ENCODE measurements around the gene CRYBG2. TPM values are rescaled to one million over a fixed set of nuclear protein-coding genes. Genes with fewer than 3 reads are reported as not detected.

CRYBG2 gene, protein sequence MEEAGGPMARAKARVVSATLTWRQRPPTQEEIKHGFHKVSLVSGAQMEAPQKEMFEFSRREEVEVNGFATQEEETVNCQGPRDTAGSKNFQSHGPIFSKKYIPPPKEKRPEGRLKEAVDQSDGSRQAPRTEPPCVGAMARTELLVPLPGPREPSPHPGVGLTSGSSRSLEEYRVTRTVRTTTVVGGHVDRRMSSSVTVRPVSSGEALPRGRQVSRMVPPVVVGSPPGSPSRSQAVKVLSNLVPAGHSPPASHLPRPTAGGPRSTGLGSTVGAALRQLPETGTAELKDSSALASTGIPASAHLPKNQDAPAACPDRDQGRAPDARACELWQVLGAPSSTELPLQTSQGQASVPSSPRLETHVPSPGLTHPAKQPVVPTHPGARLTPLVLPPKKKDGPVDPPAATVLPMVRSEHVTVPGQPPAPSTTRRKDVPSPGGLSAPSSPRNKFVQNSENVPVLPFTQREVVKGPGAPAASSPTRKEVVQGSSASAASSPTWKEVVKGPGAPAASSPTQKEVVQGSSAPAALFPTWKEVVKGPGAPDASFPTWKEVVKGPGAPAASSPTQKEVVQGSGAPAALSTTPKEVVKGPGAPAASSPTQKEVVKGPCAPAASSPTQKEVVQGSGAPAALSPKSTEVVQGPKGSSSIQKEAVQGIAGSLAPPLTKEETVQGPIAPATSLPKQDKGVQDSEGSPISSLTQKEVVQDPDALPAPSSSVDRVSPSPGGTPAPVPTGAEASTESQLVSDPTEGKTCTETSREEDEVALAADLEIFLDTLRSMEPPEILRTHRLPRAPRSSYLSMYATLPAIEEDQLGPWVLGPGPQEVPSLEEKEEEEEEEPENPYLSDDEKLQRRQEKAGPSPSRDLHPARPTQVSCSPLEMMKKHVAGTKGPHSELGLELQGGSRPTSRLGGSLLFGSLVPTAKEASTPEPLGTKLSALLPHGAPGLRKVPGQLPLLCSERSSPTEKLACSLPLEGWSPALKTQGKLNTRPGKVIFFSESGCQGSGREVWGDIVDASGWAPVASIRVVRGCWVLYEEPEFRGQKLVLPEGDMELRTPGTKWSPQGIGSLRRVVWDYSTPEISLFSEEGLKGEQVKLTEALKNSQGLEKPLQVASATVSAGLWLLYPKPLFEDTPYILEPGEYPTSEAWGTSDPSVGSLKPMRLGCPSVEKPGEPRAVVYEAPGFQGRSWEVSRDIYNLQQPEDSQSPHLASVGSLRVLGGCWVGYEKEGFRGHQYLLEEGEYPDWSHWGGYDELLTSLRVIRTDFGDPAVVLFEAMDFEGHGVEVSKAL (N-terminal part only)
- total RNA-seq, result not detected in 2 replicates

DNA sequence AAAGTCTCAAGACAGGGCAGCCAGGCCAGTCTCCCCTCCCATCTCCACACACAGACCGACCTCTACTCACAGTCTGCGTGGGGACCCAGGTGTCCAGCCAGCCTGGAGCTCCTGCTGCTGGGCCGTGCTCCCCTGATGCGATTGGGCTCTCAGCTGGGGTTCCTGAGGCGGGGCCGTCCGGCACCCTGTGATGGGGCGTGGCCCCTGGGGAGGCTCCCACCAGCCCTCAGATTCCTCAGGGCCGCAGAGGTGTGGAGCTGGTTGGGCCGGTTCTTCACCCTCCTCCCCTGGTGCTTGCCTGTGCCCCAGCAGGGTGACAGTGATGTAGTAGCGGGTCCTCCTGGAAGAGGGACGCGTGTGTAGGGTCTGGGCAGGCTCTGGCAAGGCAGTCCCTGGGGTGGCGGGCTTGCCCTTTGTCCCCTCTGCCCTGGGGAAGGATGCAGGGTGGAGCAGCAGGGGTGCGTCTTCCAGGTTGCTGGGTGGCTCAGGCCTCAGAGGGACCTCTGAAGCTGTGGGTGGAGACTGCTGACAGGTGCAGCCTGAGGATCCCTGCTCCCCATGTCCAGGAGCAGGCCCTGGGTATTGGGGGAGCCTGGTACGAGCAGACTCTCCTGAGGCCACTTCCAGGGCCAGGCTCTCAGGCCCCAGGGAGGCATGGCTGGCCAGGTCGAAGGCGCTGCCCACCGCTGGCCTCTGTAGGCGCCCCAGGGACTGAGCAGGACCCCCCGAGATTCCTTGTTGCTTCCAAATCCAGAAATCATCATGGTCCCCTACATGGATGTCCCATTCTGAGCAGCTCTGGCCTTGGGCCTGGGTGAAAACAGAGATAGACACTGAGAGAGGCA is at the start of gene CRYBG2:
CRYBG2 (minus strand) TSS at position 155 of the 845 bp plus-strand sequence. CDS start 7,473 bp downstream, outside the sequence.

GRCh38 chr1:26372611-26373010 is 18.7 kb upstream of the CRYBG2 start, which contains the start of gene ZNF683:
Gene ZNF683 (minus strand): TSS chr1:26372750. CDS start chr1:26368571, 4,179 bp downstream.

GRCh38 chr1:26317612-26318337 is 36.2 kb downstream of the CRYBG2 start, which contains the start of gene CD52:
Gene CD52 (plus strand): TSS chr1:26317958. CDS start chr1:26318018, 60 bp downstream.

GRCh38 chr1:26306290-26307229 is 47.4 kb downstream of the CRYBG2 start, which contains the start of gene UBXN11:
Gene UBXN11 (minus strand): TSS chr1:26306636. CDS start chr1:26302883, 3,753 bp downstream.

DNA sequence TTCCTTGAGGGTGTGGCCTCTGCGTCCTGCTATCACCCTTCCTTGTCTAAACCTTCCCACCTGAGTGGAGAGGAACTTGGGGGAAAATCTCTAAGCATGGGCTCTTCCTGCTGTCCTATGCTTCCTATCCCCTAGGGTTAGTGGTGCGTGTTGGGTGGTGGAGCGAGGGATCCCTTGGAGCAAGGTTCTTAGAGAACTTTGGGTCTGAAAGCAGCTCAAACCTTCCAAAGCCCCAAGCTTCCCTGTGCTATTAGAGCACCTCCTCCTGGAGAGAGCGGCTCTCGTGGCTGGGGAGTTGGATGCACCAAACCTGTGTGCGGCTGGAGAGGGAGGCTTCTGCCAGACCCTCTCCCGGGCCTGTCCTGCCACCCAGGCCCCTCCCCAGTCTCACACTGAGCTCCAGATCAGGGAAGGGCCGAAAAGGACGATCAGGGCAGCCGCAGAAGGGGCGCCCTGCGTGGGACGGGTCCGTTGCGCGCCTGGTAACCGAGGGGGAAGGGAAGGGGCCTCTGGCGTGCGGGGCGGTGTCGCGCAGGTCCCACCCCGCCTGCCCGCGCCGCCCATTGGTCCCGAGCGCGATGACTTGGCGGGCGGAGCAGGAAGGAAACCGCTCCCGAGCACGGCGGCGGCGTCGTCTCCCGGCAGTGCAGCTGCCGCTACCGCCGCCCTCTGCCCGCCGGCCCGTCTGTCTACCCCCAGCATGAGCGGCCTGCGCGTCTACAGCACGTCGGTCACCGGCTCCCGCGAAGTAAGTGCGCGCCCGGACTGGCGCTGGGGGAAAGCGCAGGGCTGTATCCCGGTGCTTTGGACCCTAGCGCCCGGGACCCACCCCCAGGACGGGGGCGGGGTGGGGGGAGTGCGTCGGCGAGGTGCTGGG is 74.2 kb downstream of the CRYBG2 start, which contains the start of gene SH3BGRL3:
SH3BGRL3 (plus strand) TSS at position 631 of the 877 bp plus-strand sequence; CDS start at position 701, 70 bp downstream.

Other genes starting within 250 kb of the CRYBG2 start
- 4.7 and 5.4 TPM in 2 replicates for gene PDIK1L, start 242.3 kb downstream of the CRYBG2 start, total RNA-seq
- gene FAM110D, start 195.1 kb downstream of the CRYBG2 start, total RNA-seq, result under 0.01 and 0.06 TPM in 2 replicates
- not detected in 2 replicates for gene C1orf232, start 185.2 kb downstream of the CRYBG2 start, total RNA-seq
- gene ZNF593, start 184.2 kb downstream of the CRYBG2 start, total RNA-seq, result 18.5 and 27.1 TPM in 2 replicates
- 0.19 TPM in 1 of 2 replicates, not detected in the other for gene ZNF593OS, start 182.3 kb downstream of the CRYBG2 start, total RNA-seq
- gene CNKSR1, start 176.6 kb downstream of the CRYBG2 start, total RNA-seq, result 0.26 TPM in 1 of 2 replicates, not detected in the other
- not detected in 2 replicates for gene CATSPER4, start 163.5 kb downstream of the CRYBG2 start, total RNA-seq
- gene CEP85, start 119.9 kb downstream of the CRYBG2 start, total RNA-seq, result 6.2 and 7.7 TPM in 2 replicates
- gene SH3BGRL3, start 74.0 kb downstream of the CRYBG2 start, total RNA-seq, result 117 and 123 TPM in 2 replicates
- gene UBXN11, start 47.5 kb downstream of the CRYBG2 start, total RNA-seq, result 4.8 and 5.3 TPM in 2 replicates
- not detected in 2 replicates for gene CD52, start 36.2 kb downstream of the CRYBG2 start, total RNA-seq
- not detected in 2 replicates for gene ZNF683, start 18.6 kb upstream of the CRYBG2 start, total RNA-seq
- not detected in 2 replicates for gene LIN28A, start 56.7 kb upstream of the CRYBG2 start, total RNA-seq
- 87.2 and 88.2 TPM in 2 replicates for gene DHDDS, start 78.2 kb upstream of the CRYBG2 start, total RNA-seq
- 364 and 442 TPM in 2 replicates for gene HMGN2, start 118.3 kb upstream of the CRYBG2 start, total RNA-seq
- 0.19 and 0.40 TPM in 2 replicates for gene RPS6KA1, start 175.6 kb upstream of the CRYBG2 start, total RNA-seq